Breast epithelium (tissue), 4 donors: ENCODE data around the gene STOM. TPM values are rescaled to one million over a fixed set of nuclear protein-coding genes. Genes with fewer than 3 reads are reported as not detected.

ENCODE experiments used
- DNase-seq, 2 donors: peaks; one replicate each; pipeline ENCODE4 v3.0.0-alpha.2; 2019; ENCODE audit warnings: low spot score in 2 of 2
- H3K27ac ChIP-seq, 2 donors: fragments of 200-600 bp; sonication (generic) in 1 of 2; one replicate each; pipeline ENCODE4 v1.5.1; 2016 to 2019; ENCODE audit warnings: mild to moderate bottlenecking in 1 of 2
- H3K27me3 ChIP-seq, 2 donors: fragments of 200-600 bp; sonication (generic) in 1 of 2; one replicate each; pipeline versions ENCODE4 v1.5.1 to v1.6.0; 2017 to 2019; ENCODE audit warnings: control low read depth in 1 of 2, mild to moderate bottlenecking in 1 of 2
- H3K36me3 ChIP-seq: fragments of 200-600 bp; one replicate; pipeline ENCODE4 v1.5.1; 2019
- H3K4me1 ChIP-seq, 2 donors: fragments of 200-600 bp; sonication (generic); one replicate each; pipeline ENCODE4 v1.5.1; 2016 to 2019; ENCODE audit warnings: control low read depth in 1 of 2
- H3K4me3 ChIP-seq, 3 donors: fragments of 200-600 bp; sonication (generic); 1 replicate in 2 of 3; 2 replicates in 1 of 3; pipeline ENCODE4 v1.5.1; 2016 to 2019; ENCODE audit warnings: mild to moderate bottlenecking in 3 of 3, moderate library complexity in 2 of 3
- H3K9me3 ChIP-seq, 2 donors: fragments of 200-600 bp; sonication (generic) in 1 of 2; one replicate each; pipeline ENCODE4 v1.5.1; 2016 to 2019; ENCODE audit warnings: control low read depth in 1 of 2
- CTCF ChIP-seq, 3 donors: fragments of 450-650 bp; IDR thresholded peaks; one replicate each; pipeline ENCODE4 v1.5.1; 2016 to 2017; ENCODE audit warnings: antibody characterized with exemption in 3 of 3, mild to moderate bottlenecking in 3 of 3, moderate library complexity in 3 of 3
- POLR2A ChIP-seq: fragments of 450-650 bp; IDR thresholded peaks from one replicate; pipeline ENCODE4 v1.6.1; 2016; ENCODE audit warnings: antibody characterized with exemption, mild to moderate bottlenecking, moderate library complexity
- POLR2AphosphoS5 ChIP-seq, 3 donors: sonication (generic); formaldehyde crosslinking; IDR thresholded peaks; one replicate each; pipeline ENCODE4 v1.6.1; 2017; ENCODE audit warnings: antibody characterized with exemption in 3 of 3
- intact Hi-C: fragments of 100-400 bp; cut with DNase I; formaldehyde crosslinking; loops from one replicate; pipeline ENCODE4 v1.15.1; 2023; ENCODE audit warnings: low total_unique reads
- total RNA-seq, 3 donors: library from RNA; depleted of rRNA; stranded (reverse); fragments of >200 nt; gene quantifications; one replicate each; pipeline ENCODE4 v1.1.0, GENCODE V29; 2016

STOM gene
- total RNA-seq, 3 donors from 2014 or later = 263 to 444 (median 334) TPM

GRCh38 chr9:121358751-121359150 is 11.3 kb downstream of the STOM start:
- intact Hi-C loops = no loop called here
- Histone ChIP-seq H3K9me3 (no peaks in the 10 kb centered on the region), H3K36me3 (peaks cover under 1% of the 10 kb centered on the region), H3K27ac (peak overlapping the region; percentile 66 to 73), H3K27me3 (no peaks in the 10 kb centered on the region), H3K4me3 (no peak overlapping the region), H3K4me1 (peaks cover 4 to 13% of the 10 kb centered on the region in 2 donors)
- no peak for TF ChIP-seq POLR2AphosphoS5 (IDR thresholded peaks at IDR 0.05)
- TF ChIP-seq POLR2A = no peak
- TF ChIP-seq CTCF (IDR thresholded peaks at IDR 0.05) = no peak
- DNase-seq = no peak

GRCh38 chr9:121357011-121357410 is 13.0 kb downstream of the STOM start:
- Histone ChIP-seq H3K9me3 (no peaks in the 10 kb centered on the region), H3K4me1 (peaks cover 0 to 7% of the 10 kb centered on the region in 2 donors), H3K36me3 (peaks cover 4% of the 10 kb centered on the region), H3K27ac (peak overlapping the region; percentile 60 to 65), H3K4me3 (no peak overlapping the region), H3K27me3 (no peaks in the 10 kb centered on the region)
- TF ChIP-seq CTCF (IDR thresholded peaks at IDR 0.05) = no peak
- no peak for TF ChIP-seq POLR2AphosphoS5 (IDR thresholded peaks at IDR 0.05)
- no peak for TF ChIP-seq POLR2A
- intact Hi-C loops = no loop called here
- no peak for DNase-seq

- Histone ChIP-seq H3K4me1 (peaks cover 0 to 19% of the 10 kb centered on the region in 2 donors), H3K36me3 (peaks cover 4% of the 10 kb centered on the region), H3K27ac (peak overlapping the region in 1 of 2 donors; percentile 50), H3K27me3 (no peaks in the 10 kb centered on the region), H3K4me3 (no peak overlapping the region), H3K9me3 (no peaks in the 10 kb centered on the region)
- no peak for TF ChIP-seq POLR2AphosphoS5 (IDR thresholded peaks at IDR 0.05)
- no peak for TF ChIP-seq CTCF (IDR thresholded peaks at IDR 0.05)
- no peak for TF ChIP-seq POLR2A
- DNase-seq = no peak
- intact Hi-C loops = no loop called here
Measured at GRCh38 chr9:121354762-121355161, 15.3 kb downstream of the STOM start.

- intact Hi-C loops = no loop called here
- Histone ChIP-seq H3K36me3 (peaks cover 4% of the 10 kb centered on the region), H3K9me3 (no peaks in the 10 kb centered on the region), H3K4me3 (no peak overlapping the region), H3K4me1 (peaks cover 0 to 19% of the 10 kb centered on the region in 2 donors), H3K27me3 (no peaks in the 10 kb centered on the region), H3K27ac (peak overlapping the region; percentile 20 to 55)
- TF ChIP-seq CTCF (IDR thresholded peaks at IDR 0.05) (no peak), POLR2AphosphoS5 (IDR thresholded peaks at IDR 0.05) (no peak), POLR2A (no peak)
- DNase-seq = no peak
Measured at GRCh38 chr9:121354141-121354540, 15.9 kb downstream of the STOM start.

GRCh38 chr9:121353241-121354061 is 16.6 kb downstream of the STOM start:
- peaks cover 4% of the 10 kb centered on the region for H3K36me3 ChIP-seq
- TF ChIP-seq CTCF (IDR thresholded peaks at IDR 0.05) (no peak), POLR2A (no peak), POLR2AphosphoS5 (IDR thresholded peaks at IDR 0.05) (no peak)

More at GRCh38 chr9:121353241-121354061, 16.6 kb downstream of the STOM start:
- H3K27me3 ChIP-seq = no peaks in the 10 kb centered on the region
- no peak for DNase-seq
- H3K4me3 ChIP-seq = no peak overlapping the region
- intact Hi-C loops = no loop called here
- peak overlapping the region; percentile 20 to 55 for H3K27ac ChIP-seq
- no peaks in the 10 kb centered on the region for H3K9me3 ChIP-seq
- peaks cover 0 to 19% of the 10 kb centered on the region in 2 donors for H3K4me1 ChIP-seq
